Esophagus squamous epithelium (tissue), 4 donors: ENCODE results near the gene RAB6B.

ENCODE experiments used
- POLR2A ChIP-seq, 4 donors: fragments of 450-650 bp; IDR thresholded peaks; one replicate each; pipeline ENCODE4 v1.6.1; 2017; ENCODE audit warnings: antibody characterized with exemption in 4 of 4, mild to moderate bottlenecking in 4 of 4, moderate library complexity in 3 of 4
- TF ChIP-seq, protein P1 (sequence below), 6 experiments: fragments of 450-650 bp in 4 of 6; fragments of 200-600 bp in 2 of 6; sonication (generic) in 2 of 6; IDR thresholded peaks; one replicate each; pipeline ENCODE4 v1.5.1; 2016 to 2019; ENCODE audit warnings: antibody characterized with exemption in 6 of 6, mild to moderate bottlenecking in 4 of 6, moderate library complexity in 4 of 6

DNA sequence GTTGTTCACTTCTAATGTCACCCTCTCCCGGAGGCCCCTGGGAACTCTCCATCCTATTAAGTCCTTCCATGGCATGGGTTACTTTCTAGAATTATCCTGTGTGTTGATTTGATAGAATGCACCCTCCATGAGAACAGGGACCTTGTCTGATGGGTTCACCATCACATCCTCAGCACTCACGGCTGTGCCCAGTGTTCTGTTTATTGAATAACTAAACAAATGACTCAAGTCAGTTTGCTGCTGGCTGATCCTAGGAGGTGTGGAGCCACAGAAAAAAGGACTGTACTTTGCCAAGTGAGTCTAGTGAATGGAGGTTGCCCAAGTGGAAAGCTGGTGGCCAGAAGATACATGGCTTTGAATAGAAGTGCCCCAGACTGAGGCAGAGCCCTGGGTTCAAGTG, 48.5 kb upstream of the RAB6B start:
- TF ChIP-seq, protein P1, sequence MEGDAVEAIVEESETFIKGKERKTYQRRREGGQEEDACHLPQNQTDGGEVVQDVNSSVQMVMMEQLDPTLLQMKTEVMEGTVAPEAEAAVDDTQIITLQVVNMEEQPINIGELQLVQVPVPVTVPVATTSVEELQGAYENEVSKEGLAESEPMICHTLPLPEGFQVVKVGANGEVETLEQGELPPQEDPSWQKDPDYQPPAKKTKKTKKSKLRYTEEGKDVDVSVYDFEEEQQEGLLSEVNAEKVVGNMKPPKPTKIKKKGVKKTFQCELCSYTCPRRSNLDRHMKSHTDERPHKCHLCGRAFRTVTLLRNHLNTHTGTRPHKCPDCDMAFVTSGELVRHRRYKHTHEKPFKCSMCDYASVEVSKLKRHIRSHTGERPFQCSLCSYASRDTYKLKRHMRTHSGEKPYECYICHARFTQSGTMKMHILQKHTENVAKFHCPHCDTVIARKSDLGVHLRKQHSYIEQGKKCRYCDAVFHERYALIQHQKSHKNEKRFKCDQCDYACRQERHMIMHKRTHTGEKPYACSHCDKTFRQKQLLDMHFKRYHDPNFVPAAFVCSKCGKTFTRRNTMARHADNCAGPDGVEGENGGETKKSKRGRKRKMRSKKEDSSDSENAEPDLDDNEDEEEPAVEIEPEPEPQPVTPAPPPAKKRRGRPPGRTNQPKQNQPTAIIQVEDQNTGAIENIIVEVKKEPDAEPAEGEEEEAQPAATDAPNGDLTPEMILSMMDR (IDR thresholded peaks at IDR 0.05) = no peak
- TF ChIP-seq POLR2A (IDR thresholded peaks at IDR 0.05) = no peak
